ENCODE data around the gene HSPA1L.

HSPA1L gene

DNA sequence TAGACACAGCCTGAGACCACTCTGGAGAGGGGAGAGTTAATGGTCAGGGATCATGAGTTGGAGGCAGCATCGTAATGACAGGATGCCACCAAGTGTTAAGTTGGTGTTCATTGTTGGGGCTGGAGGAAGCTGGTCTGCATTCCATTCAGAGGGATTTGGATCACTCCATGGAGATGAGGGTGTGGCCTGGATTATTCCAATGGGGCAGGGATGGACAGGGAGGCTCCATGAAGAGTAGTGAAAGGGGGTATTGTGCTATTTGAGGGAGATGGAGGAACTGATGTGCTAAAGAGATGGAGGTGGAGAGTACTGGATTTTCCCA lies 51.5 kb downstream of the HSPA1L start:
- DNase-seq (ENCODE audit: low read depth), result no peak

DNA sequence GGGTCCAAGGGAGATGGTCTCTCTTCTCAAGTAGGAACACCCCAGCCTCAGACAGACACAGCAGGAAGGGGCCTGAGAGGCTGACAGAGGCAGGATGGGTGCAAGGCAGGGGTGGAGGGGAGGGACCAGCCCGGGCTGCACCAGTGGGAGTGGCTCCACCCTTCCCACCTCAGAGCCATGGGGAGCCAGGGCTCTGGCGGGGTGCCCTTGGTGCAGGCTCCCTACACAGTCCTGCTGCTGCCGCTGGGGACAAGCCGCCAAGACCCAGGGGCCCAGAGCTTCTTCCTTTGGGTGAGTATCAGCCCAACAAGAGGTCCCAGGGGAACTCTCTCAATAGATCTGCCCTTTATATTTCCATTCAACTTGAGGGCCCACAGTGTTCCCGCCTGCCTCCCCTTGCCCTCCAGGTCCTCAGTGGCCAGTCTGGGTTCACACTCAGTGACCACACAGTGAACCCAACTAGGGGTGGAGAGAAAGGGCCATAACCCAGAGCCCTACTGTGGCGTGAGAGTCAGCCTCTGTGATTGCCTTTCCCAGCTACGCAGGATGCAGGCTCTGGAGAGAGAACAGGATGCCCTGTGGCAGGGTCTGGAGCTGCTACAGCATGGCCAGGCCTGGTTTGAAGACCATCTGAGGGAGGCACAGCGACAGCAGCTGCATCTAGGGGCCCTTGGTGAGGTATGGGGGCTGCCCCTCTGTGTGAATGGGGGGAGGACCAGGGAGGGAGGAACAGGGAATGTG lies 52.0 kb downstream of the HSPA1L start:
- no peak for DNase-seq (ENCODE audit: low read depth)

DNA sequence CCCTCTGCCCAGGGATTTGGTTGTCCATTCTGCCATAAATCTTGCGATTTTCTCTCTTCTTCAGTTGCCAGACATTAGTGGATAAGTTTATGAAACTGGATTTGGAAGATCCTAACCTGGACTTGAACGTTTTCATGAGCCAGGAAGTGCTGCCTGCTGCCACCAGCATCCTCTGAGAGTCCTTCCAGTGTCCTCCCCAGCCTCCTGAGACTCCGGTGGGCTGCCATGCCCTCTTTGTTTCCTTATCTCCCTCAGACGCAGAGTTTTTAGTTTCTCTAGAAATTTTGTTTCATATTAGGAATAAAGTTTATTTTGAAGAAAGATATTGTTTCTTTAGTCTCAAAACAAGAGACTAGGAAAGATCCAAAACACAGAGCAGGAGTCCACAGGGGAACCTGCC lies 52.7 kb downstream of the HSPA1L start, which contains the start of gene SAPCD1:
Gene SAPCD1, plus strand, starts transcription at position 301 of the 400 bp plus-strand sequence. CDS start 399 bp downstream, outside the sequence.
- DNase-seq (ENCODE audit: low read depth), result no peak

DNA sequence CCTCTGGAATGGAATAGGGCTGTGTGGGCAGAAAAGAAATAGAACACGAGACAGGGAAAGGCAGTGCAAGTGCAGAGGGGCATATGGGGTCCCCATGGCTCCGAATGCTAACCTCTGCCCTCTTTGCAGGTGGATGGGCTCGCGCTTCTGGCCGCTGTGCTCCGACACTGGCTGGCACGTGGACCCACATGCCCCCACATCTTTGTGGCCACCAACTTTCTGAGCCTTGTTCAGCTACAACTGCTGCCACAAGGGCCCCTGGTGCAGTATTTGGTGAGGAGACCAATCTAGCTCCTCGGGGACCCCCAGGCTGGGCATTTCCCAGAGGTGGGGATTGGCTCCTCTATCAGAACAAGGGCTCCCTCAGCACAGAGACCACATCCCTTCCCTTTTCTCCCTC lies 53.7 kb downstream of the HSPA1L start:
- no peak for DNase-seq (ENCODE audit: low read depth)

DNA sequence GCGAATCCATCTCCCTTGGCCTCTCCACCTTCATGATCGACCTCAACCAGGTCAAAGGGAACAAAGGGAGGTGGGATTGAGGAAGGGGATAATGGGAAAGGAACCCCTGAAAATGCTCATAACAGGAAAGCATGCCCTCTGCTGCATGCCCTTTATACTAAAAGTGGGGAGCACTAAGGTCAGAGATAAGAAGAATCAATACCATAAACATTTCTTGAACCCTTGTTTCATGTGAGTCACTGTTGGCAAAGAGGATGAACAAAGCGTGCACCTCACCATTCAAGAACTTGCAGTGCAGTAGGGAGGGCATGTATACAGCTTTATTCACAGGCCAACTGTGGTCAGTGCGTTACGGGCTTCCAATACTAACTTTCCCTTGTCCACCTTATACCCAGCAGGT lies 54.3 kb downstream of the HSPA1L start:
- DNase-seq (ENCODE audit: low read depth), result no peak

Measured in fibroblast of the conjunctiva (primary cell).